CD4-positive, alpha-beta T cell (primary cell): ENCODE data around the gene DLEC1. TPM values are rescaled to one million over a fixed set of nuclear protein-coding genes. Genes with fewer than 3 reads are reported as not detected.
"Not testable (repeated sequence)": the region's sequence is repeated elsewhere in the genome, so short reads cannot be mapped to it uniquely, and the experiment has no call there.

Experiments
- ATAC-seq: fragments of 200-7000 bp; cut with Tn5 transposase; one replicate; pipeline ENCODE4 v1.10.0; 2022; ENCODE audit warnings: mild to moderate bottlenecking; ENCODE audit not compliant: poor library complexity
- CTCF ChIA-PET: fragments of 350-600 bp; sonication (Branson Sonifier 250); formaldehyde crosslinking; loops from one replicate; lab custom pipeline; 2021; ENCODE audit warnings: antibody characterized with exemption, inconsistent platforms; lab: Charles Lee
- POLR2A ChIA-PET: fragments of 350-600 bp; sonication (Branson Sonifier 250); formaldehyde crosslinking; loops from one replicate; lab custom pipeline; 2021; ENCODE audit warnings: antibody characterized with exemption, inconsistent platforms; lab: Charles Lee
- DNase-seq, 14 experiments: peaks; one replicate each; pipeline ENCODE4 v3.0.0-alpha.2; 2013 to 2020; ENCODE audit warnings: mixed read lengths in 2 of 14
- H3K27ac ChIP-seq, 2 donors: one replicate each; pipeline versions ENCODE4 v1.5.1 to v1.7.0; 2013; ENCODE audit warnings: low read length in 2 of 2, low read depth in 1 of 2, mild to moderate bottlenecking in 1 of 2
- H3K27me3 ChIP-seq, 2 experiments: 1 replicate in 1 of 2; 2 replicates in 1 of 2; pipeline versions ENCODE4 v1.6.1 to v1.7.0; 2013; ENCODE audit warnings: low read length in 2 of 2, control low read depth in 1 of 2, mild to moderate bottlenecking in 1 of 2, moderate library complexity in 1 of 2; ENCODE audit not compliant: insufficient read depth in 2 of 2, control insufficient read depth in 1 of 2
- H3K36me3 ChIP-seq: one replicate; pipeline ENCODE4 v1.6.1; 2013; ENCODE audit warnings: low read length, control low read depth; ENCODE audit not compliant: insufficient read depth
- H3K4me1 ChIP-seq: one replicate; pipeline ENCODE4 v1.6.1; 2013; ENCODE audit warnings: low read length, control low read depth; ENCODE audit not compliant: insufficient read depth
- H3K4me3 ChIP-seq: one replicate; pipeline ENCODE4 v1.5.1; 2013; ENCODE audit warnings: mild to moderate bottlenecking, low read length, moderate library complexity
- H3K9me3 ChIP-seq, 2 experiments: 1 replicate in 1 of 2; 2 replicates in 1 of 2; pipeline versions ENCODE4 v1.6.1 to v1.7.0; 2013; ENCODE audit warnings: low read length in 2 of 2, mild to moderate bottlenecking in 2 of 2, control low read depth in 1 of 2, moderate library complexity in 1 of 2; ENCODE audit not compliant: control insufficient read depth in 1 of 2, insufficient read depth in 1 of 2
- H3K27ac Mint-ChIP-seq: one replicate; pipeline ENCODE4 v1.8.0; 2020; ENCODE audit warnings: mixed read lengths
- H3K27me3 Mint-ChIP-seq: one replicate; pipeline ENCODE4 v1.8.0; 2021; ENCODE audit warnings: mixed read lengths
- H3K36me3 Mint-ChIP-seq: one replicate; pipeline ENCODE4 v1.8.0; 2021; ENCODE audit warnings: low read depth, mixed read lengths
- H3K4me1 Mint-ChIP-seq: one replicate; pipeline ENCODE4 v1.8.0; 2021; ENCODE audit warnings: low read depth, mixed read lengths
- H3K4me3 Mint-ChIP-seq: one replicate; pipeline ENCODE4 v1.8.0; 2020; ENCODE audit warnings: mild to moderate bottlenecking, mixed read lengths
- H3K9me3 Mint-ChIP-seq: one replicate; pipeline ENCODE4 v1.8.0; 2020; ENCODE audit warnings: mixed read lengths
- CTCF ChIP-seq: fragments of 200-600 bp; IDR thresholded peaks from one replicate; pipeline ENCODE4 v1.8.0; 2022; ENCODE audit warnings: antibody characterized with exemption, mild to moderate bottlenecking
- intact Hi-C, 2 experiments: fragments of 100-400 bp; cut with DNase I in 1 of 2; cut with micrococcal nuclease in 1 of 2; formaldehyde crosslinking; loops; one replicate each; pipeline versions ENCODE4 v1.15.1 to v1.9.0; 2023 to 2025; cut with DNase I, micrococcal nuclease
- total RNA-seq, 174 experiments: library from RNA in 2 of 174; stranded (reverse) in 2 of 174; gene quantifications; one replicate each; pipeline ENCODE4 v1.2.3 and lab custom pipeline; 2021 to 2026

Gene DLEC1
- total RNA-seq, 2 experiments from 2014 or later, result 4.4 to 5.1 TPM

GRCh38 chr3:38135621-38136277 is 96.7 kb downstream of the DLEC1 start:
- Histone ChIP-seq H3K4me3 (peak overlapping the region; percentile 95), H3K27ac (peak overlapping the region; percentile 58 to 80), H3K4me1 (peaks cover 76% of the 10 kb centered on the region), H3K36me3 (peaks cover 40% of the 10 kb centered on the region)
- peak in 6 of 14 experiments; percentile 20 to 71 (median 52) for DNase-seq
- not testable (repeated sequence) for H3K9me3 Mint-ChIP-seq, H3K27me3 ChIP-seq, H3K9me3 ChIP-seq, H3K27me3 Mint-ChIP-seq, ATAC-seq
- POLR2A ChIA-PET, result interaction anchor here (0.8 to 4.8 kb wide), 5 partner anchors 12 to 162 kb away, joined by 3 to 208 read pairs (median 7); partner anchors contain the start of gene OXSR1
- H3K36me3 Mint-ChIP-seq, result peaks cover 81% of the 10 kb centered on the region
- peaks cover 79% of the 10 kb centered on the region for H3K4me1 Mint-ChIP-seq
- H3K4me3 Mint-ChIP-seq, result peak overlapping the region; percentile 97
- H3K27ac Mint-ChIP-seq, result peak overlapping the region; percentile 92
- CTCF ChIA-PET, result interaction anchor here (1.5 kb wide), 1 partner anchor 29 kb away, joined by 13 read pairs; the partner anchor contains the start of gene OXSR1
- intact Hi-C loops, result loop anchor here (1.0 to 10.0 kb wide), 7 partner anchors 33 to 1269 kb away; partner anchors contain the start of genes DLEC1 (in 1 of the 2), EPM2AIP1 (in 1 of the 2), EXOG (in 1 of the 2) and MLH1 (in 1 of the 2)

GRCh38 chr3:38136393-38136776 is 97.4 kb downstream of the DLEC1 start:
- intact Hi-C loops, result loop anchor here (1.0 to 10.0 kb wide), 7 partner anchors 32 to 1268 kb away; partner anchors contain the start of genes DLEC1 (in 1 of the 2), EPM2AIP1 (in 1 of the 2), EXOG (in 1 of the 2) and MLH1 (in 1 of the 2)
- ATAC-seq (no peak), DNase-seq (peak in 3 of 14 experiments; percentile 21 to 53 (median 40))
- Mint-ChIP-seq H3K27me3 (no peaks in the 10 kb centered on the region), H3K4me1 (peaks cover 82% of the 10 kb centered on the region), H3K27ac (peak overlapping the region; percentile 92), H3K4me3 (peak overlapping the region; percentile 97), H3K9me3 (no peaks in the 10 kb centered on the region), H3K36me3 (peaks cover 81% of the 10 kb centered on the region)
- ChIA-PET CTCF (interaction anchor here (1.5 kb wide), 1 partner anchor 29 kb away, joined by 13 read pairs; the partner anchor contains the start of gene OXSR1), POLR2A (interaction anchor here (0.7 to 4.8 kb wide), 12 partner anchors 11 to 1270 kb away, joined by 3 to 208 read pairs (median 6); partner anchors contain the start of genes DLEC1, OXSR1, PLCD1 and RPSA)
- H3K27me3 ChIP-seq, result no peaks in the 10 kb centered on the region
- peak overlapping the region; percentile 95 for H3K4me3 ChIP-seq
- H3K27ac ChIP-seq, result peak overlapping the region; percentile 58 to 80
- no peaks in the 10 kb centered on the region for H3K9me3 ChIP-seq
- peaks cover 78% of the 10 kb centered on the region for H3K4me1 ChIP-seq
- H3K36me3 ChIP-seq, result peaks cover 40% of the 10 kb centered on the region
- TF ChIP-seq CTCF, result no peak

GRCh38 chr3:38136777-38137614 is 98.0 kb downstream of the DLEC1 start, which contains the start of gene ACAA1:
Gene ACAA1 (minus strand): TSS chr3:38137127. CDS start chr3:38137035, 92 bp downstream.
- CTCF ChIA-PET, result interaction anchor here (0.8 to 1.5 kb wide), 2 partner anchors 28 to 98 kb away, joined by 4 to 13 read pairs; partner anchors contain the start of genes DLEC1 and OXSR1
- Histone ChIP-seq H3K27me3 (no peaks in the 10 kb centered on the region), H3K36me3 (peaks cover 40% of the 10 kb centered on the region), H3K4me3 (peak within 1 kb of the TSS; percentile 95), H3K4me1 (peaks cover 76% of the 10 kb centered on the region), H3K27ac (peak within 1 kb of the TSS; percentile 80 to 83), H3K9me3 (no peaks in the 10 kb centered on the region)
- Mint-ChIP-seq H3K4me3 (peak within 1 kb of the TSS; percentile 99), H3K27me3 (no peaks in the 10 kb centered on the region), H3K9me3 (no peaks in the 10 kb centered on the region), H3K27ac (peak within 1 kb of the TSS; percentile 92), H3K4me1 (peaks cover 77% of the 10 kb centered on the region), H3K36me3 (peaks cover 81% of the 10 kb centered on the region)
- DNase-seq (peak; percentile 91 to 99 (median 96)), ATAC-seq (peak; percentile 84)
- intact Hi-C loops, result loop anchor here (1.0 to 10.0 kb wide), 8 partner anchors 28 to 1268 kb away; partner anchors contain the start of genes DLEC1 (in 1 of the 2), EPM2AIP1 (in 1 of the 2), EXOG (in 1 of the 2) and MLH1 (in 1 of the 2)
- TF ChIP-seq CTCF, result no peak
- POLR2A ChIA-PET, result interaction anchor here (0.6 to 4.8 kb wide), 19 partner anchors 11 to 1270 kb away, joined by 3 to 208 read pairs (median 4); partner anchors contain the start of genes DLEC1, OXSR1, PLCD1 and RPSA
